ENCODE results near the gene CCT8. TPM values are rescaled to one million over a fixed set of nuclear protein-coding genes. Genes with fewer than 3 reads are reported as not detected.

Gene CCT8
- total and polyA plus RNA-seq, 2 of the 4 experiments (the other 2 are of a cell fraction): 172 to 192 TPM

DNA sequence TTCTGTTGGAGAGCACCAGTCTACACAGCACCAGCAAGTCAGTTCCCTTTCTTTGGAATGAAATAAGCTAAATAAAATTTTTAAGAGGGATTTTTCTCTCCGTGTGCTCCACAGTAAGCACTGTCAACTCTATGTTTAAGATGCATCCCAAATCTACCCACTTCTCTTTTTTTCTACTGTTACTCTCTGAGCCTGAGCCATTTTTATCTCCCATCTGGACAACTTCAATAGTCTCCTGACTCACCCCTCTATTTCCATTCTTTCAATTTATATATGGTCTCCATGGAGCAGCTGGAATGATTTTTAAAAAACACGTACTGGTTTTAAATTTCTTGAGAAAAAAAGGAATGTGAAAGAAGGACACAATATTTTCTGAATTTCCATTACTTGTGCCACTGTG, 24.7 kb upstream of the CCT8 start:
- ChIA-PET CTCF (interaction anchor here (0.7 to 1.4 kb wide), 2 partner anchors 17 to 33 kb away, joined by 3 read pairs; no protein-coding TSS in a partner anchor), POLR2A (ENCODE audit: unreplicated experiment) (no interaction called here)
- no CpG with 5 or more reads among the region's 2 CpGs for WGBS, 2 experiments (ENCODE audit: extremely low coverage in 2 of 2, insufficient read length in 1 of 2)
- in situ Hi-C loops (cut with MboI; ENCODE audit: low sequenced_read_pairs): loop anchor here (25.0 kb wide), 1 partner anchor 1989 kb away; no protein-coding TSS in a partner anchor
- DNase-seq: peak; percentile 23
- Histone ChIP-seq H4K20me1 (ENCODE audit: insufficient read depth, low read length) (no peaks in the 10 kb centered on the region), H3K27me3 (ENCODE audit: control insufficient read depth, insufficient read depth, low read length) (no peaks in the 10 kb centered on the region), H3K4me3 (ENCODE audit: insufficient read depth, low read depth, low read length) (no peak overlapping the region), H3K4me1 (ENCODE audit: control insufficient read depth, insufficient read depth, low read length) (peaks cover 4% of the 10 kb centered on the region; the same call in 1 of the 2 replicates), H3K9ac (ENCODE audit: low read depth, low read length) (no peak overlapping the region), H3K14ac (replicated peaks; ENCODE audit: low read depth, low read length) (no peak overlapping the region), H3K9me1 (ENCODE audit: insufficient read depth, low read length) (no peaks in the 10 kb centered on the region), H2AFZ (replicated peaks; ENCODE audit: low read length, poor library complexity) (no peak overlapping the region), H2BK5ac (ENCODE audit: low read depth, low read length, poor library complexity, severe bottlenecking) (no peak overlapping the region), H3K18ac (ENCODE audit: low read depth, low read length) (no peak overlapping the region; the same call in 1 of the 2 replicates), H3K56ac (ENCODE audit: extremely low read depth, insufficient read depth, low read length) (no peak overlapping the region), H4K5ac (ENCODE audit: low read depth, low read length) (no peak overlapping the region), H2BK15ac (ENCODE audit: low read depth, low read length) (no peak overlapping the region), H3K23ac (ENCODE audit: low read depth, low read length) (no peak overlapping the region), H3K79me1 (ENCODE audit: low read depth in 1 of 2, low read length in 2 of 2) (no peaks in the 10 kb centered on the region), H4K8ac (ENCODE audit: low read depth in 2 of 2, low read length in 2 of 2) (no peak overlapping the region), H3K27ac (ENCODE audit: insufficient read depth, low read length) (no peak overlapping the region), H4K91ac (ENCODE audit: insufficient read depth, low read depth, low read length) (no peak overlapping the region), H2AK9ac (replicated peaks; ENCODE audit: low read depth, low read length, poor library complexity) (no peak overlapping the region), H2BK20ac (ENCODE audit: low read depth, low read length) (no peak overlapping the region), H3K4ac (ENCODE audit: low read depth, low read length) (no peak overlapping the region), H3K36me3 (ENCODE audit: control insufficient read depth, insufficient read depth, low read length) (no peaks in the 10 kb centered on the region), H2AK5ac (ENCODE audit: low read depth, low read length) (no peak overlapping the region), H2BK120ac (ENCODE audit: low read depth, low read length) (no peak overlapping the region; the same call in 1 of the 2 replicates), H3K4me2 (ENCODE audit: low read depth, low read length) (no peak overlapping the region), H3K9me3 (ENCODE audit: control insufficient read depth, insufficient read depth, low read length) (no peaks in the 10 kb centered on the region)
- TF ChIP-seq POLR2A (IDR thresholded peaks at IDR 0.05; ENCODE audit: low read depth, low read length) (no peak), CHD1 (IDR thresholded peaks at IDR 0.05; ENCODE audit: low read depth, low read length) (no peak), MAFK (IDR thresholded peaks at IDR 0.05; ENCODE audit: low read depth, low read length) (no peak), RFX5 (IDR thresholded peaks at IDR 0.05; ENCODE audit: low read depth, low read length) (no peak), MXI1 (IDR thresholded peaks at IDR 0.05; ENCODE audit: borderline replicate concordance, low read depth, low read length) (no peak), FOS (IDR thresholded peaks at IDR 0.05; ENCODE audit: low read depth, low read length) (no peak), MAZ (IDR thresholded peaks at IDR 0.05; ENCODE audit: borderline replicate concordance, low read depth, low read length) (no peak), RCOR1 (IDR thresholded peaks at IDR 0.05; ENCODE audit: insufficient replicate concordance, low read length) (no peak), BHLHE40 (IDR thresholded peaks at IDR 0.05; ENCODE audit: low read depth, low read length) (no peak), SMC3 (IDR thresholded peaks at IDR 0.05; ENCODE audit: low read depth, low read length) (no peak), NFE2L2 (IDR thresholded peaks at IDR 0.05; ENCODE audit: low read depth, low read length) (no peak)
- TF ChIP-seq, protein P1, sequence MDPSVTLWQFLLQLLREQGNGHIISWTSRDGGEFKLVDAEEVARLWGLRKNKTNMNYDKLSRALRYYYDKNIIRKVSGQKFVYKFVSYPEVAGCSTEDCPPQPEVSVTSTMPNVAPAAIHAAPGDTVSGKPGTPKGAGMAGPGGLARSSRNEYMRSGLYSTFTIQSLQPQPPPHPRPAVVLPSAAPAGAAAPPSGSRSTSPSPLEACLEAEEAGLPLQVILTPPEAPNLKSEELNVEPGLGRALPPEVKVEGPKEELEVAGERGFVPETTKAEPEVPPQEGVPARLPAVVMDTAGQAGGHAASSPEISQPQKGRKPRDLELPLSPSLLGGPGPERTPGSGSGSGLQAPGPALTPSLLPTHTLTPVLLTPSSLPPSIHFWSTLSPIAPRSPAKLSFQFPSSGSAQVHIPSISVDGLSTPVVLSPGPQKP (IDR thresholded peaks at IDR 0.05; ENCODE audit: borderline replicate concordance, low read depth, low read length): no peak
- TF ChIP-seq, protein P2, sequence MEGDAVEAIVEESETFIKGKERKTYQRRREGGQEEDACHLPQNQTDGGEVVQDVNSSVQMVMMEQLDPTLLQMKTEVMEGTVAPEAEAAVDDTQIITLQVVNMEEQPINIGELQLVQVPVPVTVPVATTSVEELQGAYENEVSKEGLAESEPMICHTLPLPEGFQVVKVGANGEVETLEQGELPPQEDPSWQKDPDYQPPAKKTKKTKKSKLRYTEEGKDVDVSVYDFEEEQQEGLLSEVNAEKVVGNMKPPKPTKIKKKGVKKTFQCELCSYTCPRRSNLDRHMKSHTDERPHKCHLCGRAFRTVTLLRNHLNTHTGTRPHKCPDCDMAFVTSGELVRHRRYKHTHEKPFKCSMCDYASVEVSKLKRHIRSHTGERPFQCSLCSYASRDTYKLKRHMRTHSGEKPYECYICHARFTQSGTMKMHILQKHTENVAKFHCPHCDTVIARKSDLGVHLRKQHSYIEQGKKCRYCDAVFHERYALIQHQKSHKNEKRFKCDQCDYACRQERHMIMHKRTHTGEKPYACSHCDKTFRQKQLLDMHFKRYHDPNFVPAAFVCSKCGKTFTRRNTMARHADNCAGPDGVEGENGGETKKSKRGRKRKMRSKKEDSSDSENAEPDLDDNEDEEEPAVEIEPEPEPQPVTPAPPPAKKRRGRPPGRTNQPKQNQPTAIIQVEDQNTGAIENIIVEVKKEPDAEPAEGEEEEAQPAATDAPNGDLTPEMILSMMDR (conservative IDR thresholded peaks at IDR 0.05; ENCODE audit: low read depth, low read length): no peak
- ATAC-seq (ENCODE audit: low read depth): no peak
- dilution Hi-C loops (cut with HindIII; ENCODE audit: low sequenced_read_pairs, unreplicated experiment): no loop called here
- intact Hi-C loops (cut with micrococcal nuclease): no loop called here
- BruUV-seq (replicated peaks): no TSS peak

All from IMR-90 (cell line).